ENCODE measurements around the gene SYNDIG1L.
A peak's percentile ranks its signal among the peaks of the same experiment; 100 is the strongest.

Gene SYNDIG1L

DNA sequence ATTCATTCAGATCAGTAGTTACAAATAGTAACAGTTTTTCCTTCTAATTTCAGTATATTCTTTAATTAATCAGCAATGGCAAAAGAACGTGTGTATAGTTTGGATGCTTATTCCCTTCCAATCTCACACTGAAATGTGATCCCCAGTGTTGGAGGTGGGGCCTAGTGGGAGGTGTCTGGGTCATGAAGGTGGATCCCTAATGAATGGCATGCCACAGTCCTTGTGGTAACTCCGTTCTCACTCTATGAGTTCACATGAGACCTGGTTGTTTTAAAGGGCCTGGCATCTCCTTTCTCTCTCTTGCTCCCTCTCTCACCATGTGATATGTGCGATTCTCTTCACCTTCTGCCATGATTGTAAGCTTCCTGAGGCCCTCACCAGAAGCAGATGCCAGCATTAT is 18.9 kb upstream of the SYNDIG1L start:
- TF ChIP-seq GATA2 (IDR thresholded peaks at IDR 0.05; ENCODE audit: low read depth, low read length) (no peak), GATA3 (IDR thresholded peaks at IDR 0.05; ENCODE audit: low read depth, low read length) (no peak)

DNA sequence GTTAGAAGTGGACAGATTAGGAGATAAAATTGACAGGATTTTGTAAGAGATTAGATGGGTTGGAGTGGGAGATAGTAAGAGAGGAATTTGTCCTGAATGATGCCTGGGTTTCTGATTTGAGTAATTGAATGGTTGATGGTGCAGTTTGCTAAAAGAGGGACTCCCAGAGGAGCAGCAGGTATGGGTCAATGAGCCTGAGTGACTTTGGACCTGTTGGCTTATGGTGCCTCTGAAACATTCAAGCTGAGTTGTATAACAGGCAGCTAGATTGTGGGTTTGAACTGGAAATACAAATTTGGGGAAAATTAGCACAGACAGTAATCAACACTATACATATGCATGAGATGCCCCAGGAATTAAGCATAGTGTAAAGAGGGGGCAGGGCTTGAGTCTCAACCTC is 16.7 kb upstream of the SYNDIG1L start:
- TF ChIP-seq GATA3 (IDR thresholded peaks at IDR 0.05; ENCODE audit: low read depth, low read length) (no peak), GATA2 (IDR thresholded peaks at IDR 0.05; ENCODE audit: low read depth, low read length) (no peak)

DNA sequence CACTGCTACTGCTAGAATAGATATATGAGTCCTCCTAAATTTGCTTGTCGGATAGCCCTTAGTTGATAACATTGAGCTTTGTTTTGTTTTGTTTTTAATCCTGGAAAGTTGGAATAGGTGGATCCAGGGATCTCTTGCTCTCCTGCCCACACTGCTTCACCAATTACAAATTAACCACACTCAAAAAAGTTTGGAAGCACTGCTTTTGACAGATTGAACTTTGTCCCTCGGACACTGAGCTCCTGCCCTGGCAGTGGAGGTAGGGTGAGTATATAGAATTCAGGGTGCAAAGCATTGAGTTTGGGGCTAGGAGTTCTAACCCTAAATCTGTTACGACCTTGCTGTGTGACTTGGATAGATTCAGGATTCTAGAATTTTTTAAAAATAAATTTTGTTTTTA is 15.1 kb upstream of the SYNDIG1L start:
- TF ChIP-seq GATA3 (IDR thresholded peaks at IDR 0.05; ENCODE audit: low read depth, low read length) (no peak), GATA2 (IDR thresholded peaks at IDR 0.05; ENCODE audit: low read depth, low read length) (no peak)

DNA sequence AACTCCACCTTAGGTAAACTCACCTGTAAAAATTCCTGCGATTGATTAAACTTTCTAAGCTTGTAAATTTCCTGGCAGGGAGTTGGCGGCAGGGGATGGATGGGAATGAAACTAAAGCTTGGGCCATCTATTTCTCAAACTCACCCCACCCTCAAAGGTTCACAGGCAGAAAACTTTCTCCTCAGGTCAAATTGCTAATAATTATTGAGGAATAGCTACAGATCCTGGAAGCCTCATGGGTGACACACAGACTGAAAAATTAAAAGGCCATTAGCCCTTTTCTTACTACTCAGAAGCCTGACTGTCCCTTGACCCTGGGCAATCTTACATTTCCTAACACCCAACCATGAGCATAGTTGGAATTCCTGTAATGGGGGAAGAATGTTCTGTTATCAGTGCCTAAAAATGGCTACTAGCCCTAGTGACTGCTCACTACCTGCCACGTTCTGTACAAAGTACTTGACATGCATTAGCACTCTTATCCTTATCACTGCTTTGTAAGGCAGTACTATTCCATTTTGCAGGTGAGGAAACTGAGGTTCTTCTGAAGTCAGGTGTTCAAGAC is 12.4 kb upstream of the SYNDIG1L start:
- no peak for TF ChIP-seq GATA2 (IDR thresholded peaks at IDR 0.05; ENCODE audit: low read depth, low read length)

DNA sequence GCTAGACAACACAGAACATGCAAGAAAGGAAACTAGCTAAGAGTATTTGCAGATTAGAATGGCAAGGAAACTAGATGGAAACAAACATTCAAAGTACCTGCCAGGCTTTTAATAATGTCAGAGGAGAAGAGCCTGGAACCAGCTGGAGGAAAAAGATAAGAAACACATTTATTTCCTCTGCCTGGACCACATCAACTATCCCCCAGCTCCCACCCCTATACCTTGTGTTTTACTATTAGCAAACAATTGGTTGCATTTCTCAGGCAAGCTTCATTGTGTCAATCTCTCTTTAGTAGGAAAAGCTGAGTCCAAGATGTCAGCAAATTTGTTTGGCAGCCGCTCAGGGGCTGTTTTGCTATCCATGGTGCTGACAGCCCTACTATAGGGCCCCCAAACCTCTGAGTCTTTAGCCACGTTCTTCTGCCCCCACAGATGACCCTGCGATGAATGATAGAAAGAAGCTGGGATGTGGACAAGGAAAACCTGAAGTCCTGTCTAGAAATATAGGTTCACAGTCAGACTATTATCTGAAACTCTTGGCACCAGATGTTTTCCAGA is 11.6 kb upstream of the SYNDIG1L start:
- TF ChIP-seq GATA2 (IDR thresholded peaks at IDR 0.05; ENCODE audit: low read depth, low read length) (no peak), GATA3 (IDR thresholded peaks at IDR 0.05; ENCODE audit: low read depth, low read length) (no peak)

DNA sequence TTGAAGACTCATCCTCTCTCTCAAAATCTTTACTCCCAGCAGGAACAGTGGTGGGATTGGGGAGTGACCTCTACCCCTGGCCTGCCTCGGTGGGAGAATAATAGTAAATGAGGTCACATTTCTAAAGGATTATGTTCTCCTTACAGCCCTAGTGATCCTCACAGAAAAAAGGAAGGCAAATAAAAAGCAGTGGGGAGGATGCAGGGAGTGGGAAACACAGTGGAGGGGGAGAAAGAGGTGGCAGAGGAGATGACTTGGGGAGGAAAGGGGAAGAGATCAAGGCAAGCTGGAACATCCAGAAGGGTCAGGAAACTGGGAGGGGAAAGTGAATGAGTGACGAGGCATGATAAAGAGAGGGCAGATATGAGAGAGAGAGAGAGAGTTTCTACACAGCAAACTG is 8.3 kb upstream of the SYNDIG1L start:
- TF ChIP-seq GATA3 (IDR thresholded peaks at IDR 0.05; ENCODE audit: low read depth, low read length) = no peak
- TF ChIP-seq GATA2 (IDR thresholded peaks at IDR 0.05; ENCODE audit: low read depth, low read length) = no peak

DNA sequence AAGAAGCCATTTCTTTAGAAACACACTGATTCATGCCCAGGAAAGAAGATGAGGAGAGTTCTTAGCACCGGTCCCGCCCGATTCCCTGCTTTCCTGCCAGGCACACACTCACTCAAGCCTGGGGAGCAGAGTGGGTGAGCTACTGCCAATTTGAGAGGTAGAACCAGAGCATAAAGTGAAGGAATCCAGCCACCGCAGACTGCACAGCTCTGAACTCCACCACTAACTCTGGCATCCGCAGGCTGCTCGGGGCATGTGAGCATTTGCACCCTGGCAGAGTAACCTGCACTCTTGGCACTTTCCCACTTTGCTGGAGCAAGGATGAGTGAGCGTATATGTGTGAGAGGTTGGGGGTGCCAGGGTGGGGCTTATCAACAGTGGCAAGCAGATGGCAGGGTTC is 4.0 kb upstream of the SYNDIG1L start:
- no peak for TF ChIP-seq GATA2 (IDR thresholded peaks at IDR 0.05; ENCODE audit: low read depth, low read length)
- TF ChIP-seq GATA3 (IDR thresholded peaks at IDR 0.05; ENCODE audit: low read depth, low read length) = no peak

DNA sequence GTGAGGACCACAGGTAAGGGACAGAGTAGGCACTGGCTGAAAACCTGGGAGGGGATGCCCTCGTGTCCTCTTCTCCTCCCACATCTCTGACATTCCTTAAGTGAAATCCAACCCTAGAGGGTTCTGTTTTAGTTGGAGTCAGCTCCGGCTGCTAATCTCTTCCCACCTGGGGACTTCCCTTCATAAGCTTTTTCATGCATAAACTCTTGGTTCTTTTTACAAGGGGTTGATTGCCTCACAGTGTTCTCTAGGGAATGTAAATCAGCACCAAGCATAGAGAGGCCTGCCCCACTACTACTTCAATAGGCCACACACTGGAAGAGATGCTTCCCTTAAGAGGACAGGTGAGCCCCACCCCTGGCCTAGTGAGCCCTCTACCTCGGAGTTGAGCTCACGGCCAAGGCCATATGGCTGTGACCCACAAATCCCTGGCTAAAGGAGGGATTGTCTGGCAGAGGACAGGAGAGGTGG is 3.2 kb upstream of the SYNDIG1L start:
- no peak for TF ChIP-seq GATA3 (IDR thresholded peaks at IDR 0.05; ENCODE audit: low read depth, low read length)

DNA sequence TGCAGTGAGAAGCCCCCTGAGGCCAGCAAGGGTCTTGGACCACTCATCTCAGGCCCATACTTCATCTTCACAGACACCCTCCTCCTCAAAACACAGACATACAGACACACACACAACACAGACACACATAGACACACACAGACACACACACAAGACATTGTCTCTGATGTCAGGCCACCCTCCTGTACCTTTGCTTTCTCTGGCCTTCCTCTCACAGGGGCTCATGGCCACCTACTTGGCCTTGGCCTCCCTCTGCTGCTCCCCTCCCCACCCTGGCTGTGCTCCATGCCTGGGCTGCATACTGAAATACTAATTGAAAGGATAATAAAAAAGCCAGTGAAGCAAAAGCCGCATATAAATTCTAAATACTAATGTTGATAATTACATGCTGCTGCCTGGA is 1.6 kb upstream of the SYNDIG1L start:
- TF ChIP-seq GATA3 (IDR thresholded peaks at IDR 0.05; ENCODE audit: low read depth, low read length) = no peak
- TF ChIP-seq GATA2 (IDR thresholded peaks at IDR 0.05; ENCODE audit: low read depth, low read length) = no peak

DNA sequence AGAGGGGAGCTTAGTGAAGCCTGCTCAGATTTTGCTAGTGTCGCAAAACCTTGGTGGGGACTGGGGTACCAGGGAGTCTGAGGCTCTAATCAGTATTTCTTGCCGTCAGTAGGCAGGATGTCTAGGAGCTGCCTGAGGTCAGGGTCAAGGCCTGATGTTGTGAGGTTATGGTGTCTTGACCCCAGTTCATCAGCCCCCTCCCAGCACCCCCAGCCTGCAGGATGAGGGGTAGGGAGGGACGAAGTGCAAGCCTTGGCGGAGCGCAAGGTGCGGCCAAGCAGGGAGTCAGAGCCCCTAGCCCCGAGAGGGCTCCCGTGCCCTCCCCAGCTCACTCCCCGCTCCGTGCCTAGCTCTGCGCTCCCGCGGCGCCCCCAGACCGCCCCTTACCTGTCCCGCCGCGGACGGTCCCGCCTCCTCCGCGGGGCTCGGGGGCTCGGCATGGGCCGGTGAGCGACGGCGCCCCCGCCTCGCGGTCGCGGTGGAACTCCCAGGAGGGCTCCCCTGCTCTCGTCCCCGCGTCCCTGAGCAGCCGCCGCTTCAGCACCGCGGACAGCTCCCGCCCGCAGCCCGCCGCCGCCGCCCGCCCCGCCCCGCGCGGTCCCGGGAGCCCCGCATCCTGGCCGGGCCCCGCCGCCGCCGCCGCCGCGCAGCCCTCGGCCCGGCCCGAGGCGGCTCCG is 347 bp downstream of the SYNDIG1L start:
- no peak for TF ChIP-seq GATA3 (IDR thresholded peaks at IDR 0.05; ENCODE audit: low read depth, low read length)
- no peak for TF ChIP-seq GATA2 (IDR thresholded peaks at IDR 0.05; ENCODE audit: low read depth, low read length)

DNA sequence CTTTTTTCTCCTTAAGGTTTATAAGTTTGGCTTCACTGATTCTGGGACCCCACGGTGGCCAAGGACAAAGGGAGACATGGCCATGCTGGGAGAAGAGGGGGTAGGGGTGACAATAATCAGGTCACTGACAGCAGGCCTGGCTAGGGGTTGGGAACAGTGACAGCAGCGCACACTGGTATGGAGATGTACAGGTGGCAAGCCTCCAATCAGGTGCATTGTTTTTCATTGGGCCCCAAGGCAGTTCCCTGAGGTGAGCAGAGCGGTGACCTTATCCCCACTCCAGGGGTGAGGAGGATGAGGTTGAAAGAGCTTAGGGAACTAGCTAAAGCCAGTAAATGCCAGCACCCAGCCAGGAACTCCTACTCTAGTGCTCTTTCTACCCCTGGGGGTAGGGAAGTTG is 1.4 kb downstream of the SYNDIG1L start:
- TF ChIP-seq GATA3 (IDR thresholded peaks at IDR 0.05; ENCODE audit: low read depth, low read length) = no peak
- no peak for TF ChIP-seq GATA2 (IDR thresholded peaks at IDR 0.05; ENCODE audit: low read depth, low read length)

DNA sequence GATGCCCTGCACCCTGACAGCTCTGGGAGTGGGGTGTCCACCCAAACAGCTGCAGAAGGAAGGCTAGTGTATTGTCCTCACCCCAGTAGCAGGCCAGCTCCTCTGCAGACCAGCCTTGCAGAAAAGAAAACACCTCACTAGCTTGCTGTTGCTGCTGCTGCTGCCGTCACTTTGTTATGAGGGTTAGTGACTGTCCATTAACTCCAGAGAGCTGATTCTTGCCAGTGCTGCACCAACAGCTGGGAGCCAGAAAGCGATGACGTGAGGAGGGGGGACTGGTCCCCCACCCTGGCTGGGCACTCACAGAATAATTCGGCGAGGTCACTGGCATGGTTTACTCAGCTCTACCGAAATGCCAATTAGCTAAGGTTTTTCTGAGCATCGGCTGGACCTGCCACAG is 2.8 kb downstream of the SYNDIG1L start:
- TF ChIP-seq GATA3 (IDR thresholded peaks at IDR 0.05; ENCODE audit: low read depth, low read length) = no peak
- no peak for TF ChIP-seq GATA2 (IDR thresholded peaks at IDR 0.05; ENCODE audit: low read depth, low read length)

DNA sequence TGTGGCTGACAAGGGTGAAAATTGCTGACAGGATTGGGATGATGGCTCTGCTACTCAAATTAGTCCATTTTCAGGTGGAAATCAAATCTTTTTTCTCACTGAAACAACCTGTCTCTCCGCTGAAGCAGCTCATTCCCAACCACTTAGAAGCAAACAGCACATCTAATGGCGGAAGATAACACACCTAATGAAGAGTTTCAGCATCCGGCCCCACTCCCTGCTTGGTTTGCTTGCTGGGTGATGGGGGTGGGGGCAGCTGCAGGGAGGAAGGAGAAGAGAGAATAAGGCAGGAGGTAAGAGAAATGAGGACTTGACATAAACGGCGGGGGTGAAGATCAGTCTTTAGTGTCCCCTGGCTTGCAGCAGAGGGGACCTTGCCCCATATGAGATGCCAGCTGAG is 4.0 kb downstream of the SYNDIG1L start:
- no peak for TF ChIP-seq GATA3 (IDR thresholded peaks at IDR 0.05; ENCODE audit: low read depth, low read length)
- no peak for TF ChIP-seq GATA2 (IDR thresholded peaks at IDR 0.05; ENCODE audit: low read depth, low read length)

DNA sequence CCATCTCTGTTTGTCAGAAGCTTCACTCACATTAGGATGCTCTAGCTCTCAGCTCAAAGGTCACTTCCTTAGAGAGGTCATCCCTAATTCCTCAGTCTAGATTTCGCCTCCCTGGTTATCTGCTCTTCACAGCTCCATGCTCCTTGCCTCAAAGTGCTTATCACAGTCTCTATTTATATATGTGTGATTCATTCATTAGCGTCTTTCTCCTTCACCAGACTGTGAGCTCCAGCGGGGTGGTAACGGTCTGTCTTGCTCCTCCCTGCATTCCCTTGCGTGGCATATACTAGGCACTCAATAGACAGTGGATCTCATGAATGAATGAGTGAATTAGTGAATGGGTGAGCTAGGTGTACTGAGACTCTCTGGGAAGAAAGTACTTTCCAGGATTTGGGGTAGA is 6.9 kb downstream of the SYNDIG1L start:
- no peak for TF ChIP-seq GATA3 (IDR thresholded peaks at IDR 0.05; ENCODE audit: low read depth, low read length)
- no peak for TF ChIP-seq GATA2 (IDR thresholded peaks at IDR 0.05; ENCODE audit: low read depth, low read length)

DNA sequence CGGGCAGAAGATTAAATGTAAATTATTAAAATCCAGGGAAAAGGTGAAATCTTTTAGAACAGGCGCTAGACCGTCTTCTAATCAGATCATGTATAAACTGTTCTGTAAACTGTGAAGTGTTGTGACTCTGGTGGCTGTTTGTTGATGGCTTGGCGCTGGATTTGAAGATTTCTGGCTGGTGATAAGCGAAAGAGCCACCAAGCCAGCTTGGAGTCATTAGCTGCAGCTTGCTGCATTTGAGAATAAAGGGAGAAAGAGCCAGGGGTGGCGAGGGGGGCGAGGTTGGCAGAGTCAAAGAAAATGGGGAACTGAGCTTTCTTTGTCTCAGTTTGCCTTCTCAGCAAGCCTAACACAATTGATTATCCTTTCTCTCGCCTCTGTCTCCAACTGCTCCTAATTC is 8.0 kb downstream of the SYNDIG1L start:
- peak; percentile 67 for TF ChIP-seq GATA2 (IDR thresholded peaks at IDR 0.05; ENCODE audit: low read depth, low read length)
- peak; percentile 36; the same call in 1 of the 2 replicates for TF ChIP-seq GATA3 (IDR thresholded peaks at IDR 0.05; ENCODE audit: low read depth, low read length)

Data from SH-SY5Y (cell line).